Chondrocyte (in vitro differentiated cells): ENCODE results near the gene DUSP9. TPM values are rescaled to one million over a fixed set of nuclear protein-coding genes. Genes with fewer than 3 reads are reported as not detected.

Experiments
- DNase-seq: peaks from one replicate; pipeline ENCODE4 v3.0.0; 2021; ENCODE audit warnings: mixed read lengths, low spot score
- H3K27ac Mint-ChIP-seq: one replicate; pipeline ENCODE4 v1.8.0; 2021; ENCODE audit warnings: mild to moderate bottlenecking, moderate library complexity, mixed read lengths; ENCODE audit not compliant: unreplicated experiment
- H3K27me3 Mint-ChIP-seq: 2 replicates; pipeline ENCODE4 v1.8.0; 2021; ENCODE audit warnings: low read depth, mixed read lengths
- H3K36me3 Mint-ChIP-seq: 2 replicates; pipeline ENCODE4 v1.8.0; 2021; ENCODE audit warnings: low read depth, mixed read lengths
- H3K4me1 Mint-ChIP-seq: 2 replicates; pipeline ENCODE4 v1.8.0; 2021; ENCODE audit warnings: low read depth, mild to moderate bottlenecking, mixed read lengths
- H3K4me3 Mint-ChIP-seq: one replicate; pipeline ENCODE4 v1.8.0; 2021; ENCODE audit warnings: mild to moderate bottlenecking, moderate library complexity, mixed read lengths; ENCODE audit not compliant: unreplicated experiment
- H3K9me3 Mint-ChIP-seq: 2 replicates; pipeline ENCODE4 v1.8.0; 2021; ENCODE audit warnings: low read depth, mixed read lengths
- CTCF ChIP-seq: fragments of 200-600 bp; sonication (generic); IDR thresholded peaks from 2 replicates; pipeline ENCODE4 v1.5.0; 2021; ENCODE audit warnings: antibody characterized with exemption, mild to moderate bottlenecking, moderate library complexity
- total RNA-seq: library from RNA; stranded (reverse); gene quantifications from 3 replicates; pipeline ENCODE4 v1.2.1, GENCODE V29; 2021

The DUSP9 gene
- total RNA-seq, 1 donor from 2014 or later: not detected

GRCh38 chrX:153650959-153651358 lies 4.0 kb downstream of the DUSP9 start:
- H3K4me1 Mint-ChIP-seq: no peaks in the 10 kb centered on the region
- H3K9me3 Mint-ChIP-seq: peaks cover 12% of the 10 kb centered on the region
- no peak for TF ChIP-seq CTCF
- peaks cover 2% of the 10 kb centered on the region for H3K36me3 Mint-ChIP-seq
- peaks cover 4% of the 10 kb centered on the region for H3K27me3 Mint-ChIP-seq
- no peak overlapping the region for H3K27ac Mint-ChIP-seq
- peak; percentile 76 for DNase-seq
- no peak overlapping the region for H3K4me3 Mint-ChIP-seq

- no peak overlapping the region for H3K4me3 Mint-ChIP-seq
- peaks cover 12% of the 10 kb centered on the region for H3K9me3 Mint-ChIP-seq
- DNase-seq: peak; percentile 63
- peak; percentile 43 for TF ChIP-seq CTCF
- no peak overlapping the region for H3K27ac Mint-ChIP-seq
- no peaks in the 10 kb centered on the region for H3K27me3 Mint-ChIP-seq
- no peaks in the 10 kb centered on the region for H3K4me1 Mint-ChIP-seq
- peaks cover 2% of the 10 kb centered on the region for H3K36me3 Mint-ChIP-seq
These were observed 4.6 kb downstream of the DUSP9 start for GRCh38 chrX:153651540-153652079.

GRCh38 chrX:153653556-153653955 lies 6.6 kb downstream of the DUSP9 start:
- Mint-ChIP-seq H3K36me3 (peaks cover 2% of the 10 kb centered on the region), H3K27me3 (no peaks in the 10 kb centered on the region), H3K4me1 (no peaks in the 10 kb centered on the region), H3K9me3 (peaks cover 12% of the 10 kb centered on the region), H3K4me3 (no peak overlapping the region), H3K27ac (no peak overlapping the region)
- no peak for TF ChIP-seq CTCF
- no peak for DNase-seq

- Mint-ChIP-seq H3K9me3 (peaks cover 19% of the 10 kb centered on the region), H3K36me3 (peaks cover 6% of the 10 kb centered on the region), H3K27ac (no peak overlapping the region), H3K27me3 (peaks cover 9% of the 10 kb centered on the region), H3K4me1 (no peaks in the 10 kb centered on the region), H3K4me3 (no peak overlapping the region)
- DNase-seq: peak; percentile 53
- no peak for TF ChIP-seq CTCF
These were observed 10.2 kb downstream of the DUSP9 start for GRCh38 chrX:153657161-153657560.

GRCh38 chrX:153659268-153659667 lies 12.3 kb downstream of the DUSP9 start:
- DNase-seq: no peak
- Mint-ChIP-seq H3K9me3 (peaks cover 11% of the 10 kb centered on the region), H3K4me1 (no peaks in the 10 kb centered on the region), H3K4me3 (no peak overlapping the region), H3K27ac (no peak overlapping the region), H3K27me3 (peaks cover 15% of the 10 kb centered on the region), H3K36me3 (peaks cover 3% of the 10 kb centered on the region)
- no peak for TF ChIP-seq CTCF
